SK-N-MC (cell line): Measurements from ENCODE around the gene KAZN.

ENCODE experiments used
- EZH2 ChIP-seq: fragments of 200-600 bp; sonication (generic); IDR thresholded peaks from one replicate; pipeline ENCODE4 v1.6.1; 2017; ENCODE audit warnings: antibody characterized with exemption
- FOXP2 ChIP-seq: optimal IDR thresholded peaks from 2 replicates; pipeline ENCODE3; 2011; ENCODE audit warnings: mild to moderate bottlenecking, moderate library complexity; ENCODE audit not compliant: insufficient read depth; ENCODE audit errors: extremely low read length, control extremely low read depth
- POLR2AphosphoS5 ChIP-seq: IDR thresholded peaks from 2 replicates; pipeline ENCODE4 v1.6.1; 2012; ENCODE audit warnings: mild to moderate bottlenecking, low read depth, low read length, borderline replicate concordance

DNA sequence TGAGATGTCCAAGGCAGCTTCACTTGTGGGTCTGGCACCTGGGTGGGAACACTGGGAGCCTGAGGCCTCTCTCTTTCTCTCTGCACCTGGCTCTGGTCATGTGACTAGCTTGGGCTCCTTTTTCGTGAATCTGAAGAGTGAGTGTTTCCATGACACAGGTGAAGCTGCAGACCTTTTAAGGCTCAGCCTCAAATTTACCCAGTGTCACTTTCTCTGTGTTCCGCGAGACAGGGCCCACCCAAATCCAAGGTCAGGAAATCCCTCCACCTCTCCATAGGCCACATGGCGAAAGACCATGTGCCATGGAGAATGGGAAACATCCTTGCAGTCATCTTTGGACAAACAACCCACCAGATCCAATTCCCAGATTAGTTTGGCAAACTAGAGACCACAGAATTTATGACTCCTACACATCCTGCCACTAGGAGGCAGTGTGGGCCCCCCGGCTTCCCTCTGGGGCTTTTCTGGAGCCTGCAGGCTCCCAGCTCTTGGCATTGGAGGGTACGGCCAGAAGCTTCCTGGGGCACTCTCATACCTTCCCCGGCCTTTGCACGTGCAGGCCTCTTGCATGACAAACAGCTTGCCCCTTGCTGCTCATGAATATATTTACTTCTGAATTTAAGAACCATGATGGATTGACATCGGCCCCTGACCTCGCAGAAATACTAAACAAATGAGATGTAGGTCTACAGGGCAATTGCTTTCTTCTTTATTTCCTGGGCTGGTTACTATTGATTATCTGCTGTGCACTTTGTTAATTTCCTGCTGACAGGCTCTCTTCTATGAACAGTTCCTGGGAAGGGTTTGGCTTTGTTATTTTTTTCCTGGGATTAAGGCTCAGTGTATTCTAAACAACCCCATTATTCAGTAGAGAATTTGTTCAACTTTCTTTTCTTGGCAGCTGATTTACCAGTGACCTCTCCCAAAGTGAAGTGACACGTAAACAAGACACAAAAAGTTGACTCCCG, 180.7 kb downstream of the KAZN start:
- TF ChIP-seq POLR2AphosphoS5 (no peak), EZH2 (no peak), FOXP2 (no peak)
